Liver (tissue), 9 donors: ENCODE data around the gene B4GALT1. TPM values are rescaled to one million over a fixed set of nuclear protein-coding genes. Genes with fewer than 3 reads are reported as not detected.

Experiments
- DNase-seq: peaks from one replicate; pipeline ENCODE4 v3.0.0-alpha.2; 2017; ENCODE audit warnings: low spot score
- H3K27ac ChIP-seq, 2 donors: one replicate each; pipeline ENCODE4 v1.7.0; 2013; ENCODE audit warnings: inconsistent platforms in 2 of 2, low read length in 2 of 2, control low read depth in 1 of 2, low read depth in 1 of 2, mild to moderate bottlenecking in 1 of 2
- H3K27me3 ChIP-seq, 4 donors: one replicate each; pipeline versions ENCODE4 v1.6.1 to v1.7.0; 2013; ENCODE audit warnings: low read length in 3 of 4, inconsistent platforms in 1 of 4, mild to moderate bottlenecking in 1 of 4, moderate library complexity in 1 of 4; ENCODE audit not compliant: control insufficient read depth in 4 of 4, insufficient read depth in 4 of 4
- H3K36me3 ChIP-seq, 4 donors: one replicate each; pipeline versions ENCODE4 v1.6.1 to v1.7.0; 2013; ENCODE audit warnings: low read length in 3 of 4, mild to moderate bottlenecking in 3 of 4, low read depth in 1 of 4, moderate library complexity in 1 of 4; ENCODE audit not compliant: control insufficient read depth in 4 of 4, insufficient read depth in 3 of 4
- H3K4me1 ChIP-seq, 4 donors: one replicate each; pipeline versions ENCODE4 v1.6.1 to v1.7.0; 2013; ENCODE audit warnings: low read length in 3 of 4, mild to moderate bottlenecking in 3 of 4, moderate library complexity in 1 of 4; ENCODE audit not compliant: control insufficient read depth in 4 of 4, insufficient read depth in 4 of 4
- H3K4me3 ChIP-seq, 3 donors: one replicate each; pipeline versions ENCODE4 v1.6.1 to v1.7.0; 2013; ENCODE audit warnings: low read length in 3 of 3, control low read depth in 1 of 3, low read depth in 1 of 3, mild to moderate bottlenecking in 1 of 3
- H3K9ac ChIP-seq, 2 donors: one replicate each; pipeline ENCODE4 v1.7.0; 2013; ENCODE audit warnings: low read length in 2 of 2, mild to moderate bottlenecking in 2 of 2, moderate library complexity in 2 of 2, control low read depth in 1 of 2, low read depth in 1 of 2
- H3K9me3 ChIP-seq, 4 donors: one replicate each; pipeline versions ENCODE4 v1.6.1 to v1.7.0; 2013; ENCODE audit warnings: low read length in 3 of 4; ENCODE audit not compliant: control insufficient read depth in 4 of 4
- EGR1 ChIP-seq, 2 donors: IDR thresholded peaks; 2 replicates each; pipeline ENCODE4 v1.6.1; 2016 to 2018; ENCODE audit warnings: antibody characterized with exemption in 2 of 2, low read depth in 2 of 2
- FOXA1 ChIP-seq: IDR thresholded peaks from 2 replicates; pipeline ENCODE4 v1.6.1; 2016; ENCODE audit warnings: antibody characterized with exemption
- FOXA2 ChIP-seq: IDR thresholded peaks from 2 replicates; pipeline ENCODE4 v1.6.1; 2016; ENCODE audit warnings: antibody characterized with exemption
- GABPA ChIP-seq, 2 donors: IDR thresholded peaks in 1 of 2; conservative IDR thresholded peaks in 1 of 2; 2 replicates each; pipeline ENCODE4 v1.6.1; 2016; ENCODE audit warnings: antibody characterized with exemption in 2 of 2, mild to moderate bottlenecking in 1 of 2, moderate library complexity in 1 of 2
- HNF4A ChIP-seq, 2 donors: conservative IDR thresholded peaks; 2 replicates each; pipeline ENCODE4 v1.6.1; 2016; ENCODE audit warnings: antibody characterized with exemption in 2 of 2, mild to moderate bottlenecking in 2 of 2
- HNF4G ChIP-seq: IDR thresholded peaks from 2 replicates; pipeline ENCODE4 v1.6.1; 2016; ENCODE audit warnings: antibody characterized with exemption
- JUND ChIP-seq, 2 donors: IDR thresholded peaks; 2 replicates each; pipeline ENCODE4 v1.6.1; 2016; ENCODE audit warnings: antibody characterized with exemption in 2 of 2
- NR2F2 ChIP-seq: IDR thresholded peaks from 2 replicates; pipeline ENCODE4 v1.6.1; 2016; ENCODE audit warnings: antibody characterized with exemption
- RAD21 ChIP-seq, 2 donors: IDR thresholded peaks; 2 replicates each; pipeline ENCODE4 v1.6.1; 2016; ENCODE audit warnings: antibody characterized with exemption in 2 of 2, mild to moderate bottlenecking in 2 of 2
- RXRA ChIP-seq, 2 donors: IDR thresholded peaks; 2 replicates each; pipeline ENCODE4 v1.6.1; 2017 to 2018; ENCODE audit warnings: antibody characterized with exemption in 2 of 2, mild to moderate bottlenecking in 1 of 2
- SP1 ChIP-seq: IDR thresholded peaks from 2 replicates; pipeline ENCODE4 v1.6.1; 2018; ENCODE audit warnings: antibody characterized with exemption, mild to moderate bottlenecking
- TAF1 ChIP-seq: conservative IDR thresholded peaks from 2 replicates; pipeline ENCODE4 v1.6.1; 2016; ENCODE audit warnings: antibody characterized with exemption, mild to moderate bottlenecking
- YY1 ChIP-seq: IDR thresholded peaks from 2 replicates; pipeline ENCODE4 v1.6.1; 2016; ENCODE audit warnings: antibody characterized with exemption, mild to moderate bottlenecking
- WGBS: extraction: QIAGEN DNeasy Blood & Tissue Kit; methylation state at CpG from one replicate; pipeline ENCODE4 v1.1.7; 2013; 5-methylcytosine and 5-hydroxymethylcytosine counted together
- polyA plus RNA-seq, 2 donors: library from polyadenylated mRNA; stranded (reverse) in 1 of 2; unstranded in 1 of 2; fragments of 200-250 nt in 1 of 2; fragments of >200 nt in 1 of 2; fragmentation: Nextera tagmentation in 1 of 2; extraction: Ambion mirVana in 1 of 2; gene quantifications; one replicate each; pipeline versions ENCODE4 v1.2.1 to v1.2.3, GENCODE V29; 2013 to 2015
- total RNA-seq, 2 donors: library from RNA; depleted of rRNA; stranded (reverse); fragments of >200 nt; gene quantifications; one replicate each; pipeline ENCODE4 v1.2.3, GENCODE V29; 2014
- TF ChIP-seq, protein P1 (sequence below): IDR thresholded peaks from 2 replicates; pipeline ENCODE4 v1.6.1; 2016; ENCODE audit warnings: antibody characterized with exemption, mild to moderate bottlenecking
- TF ChIP-seq, protein P2 (sequence below): fragments of 150-350 bp; IDR thresholded peaks from 2 replicates; pipeline ENCODE4 v1.5.1; 2017; ENCODE audit warnings: improper control_type of control experiment, low read depth, low read length; ENCODE audit not compliant: missing input control
- TF ChIP-seq, protein P3 (sequence below): IDR thresholded peaks from 2 replicates; pipeline ENCODE4 v1.6.1; 2016; ENCODE audit warnings: antibody characterized with exemption
- TF ChIP-seq, protein P4 (sequence below): IDR thresholded peaks from 2 replicates; pipeline ENCODE4 v1.6.1; 2016; ENCODE audit warnings: antibody characterized with exemption
- TF ChIP-seq, protein P5 (sequence below): IDR thresholded peaks from 2 replicates; pipeline ENCODE4 v1.6.1; 2016; ENCODE audit warnings: antibody characterized with exemption
- donor health status: healthy.
- donor health status: healthy.
- donor health status: healthy.
- donor health status: healthy.
- donor health status: healthy.

Gene B4GALT1
- total and polyA plus RNA-seq, 4 donors = 25.9 to 59.8 (median 42.7) TPM

DNA sequence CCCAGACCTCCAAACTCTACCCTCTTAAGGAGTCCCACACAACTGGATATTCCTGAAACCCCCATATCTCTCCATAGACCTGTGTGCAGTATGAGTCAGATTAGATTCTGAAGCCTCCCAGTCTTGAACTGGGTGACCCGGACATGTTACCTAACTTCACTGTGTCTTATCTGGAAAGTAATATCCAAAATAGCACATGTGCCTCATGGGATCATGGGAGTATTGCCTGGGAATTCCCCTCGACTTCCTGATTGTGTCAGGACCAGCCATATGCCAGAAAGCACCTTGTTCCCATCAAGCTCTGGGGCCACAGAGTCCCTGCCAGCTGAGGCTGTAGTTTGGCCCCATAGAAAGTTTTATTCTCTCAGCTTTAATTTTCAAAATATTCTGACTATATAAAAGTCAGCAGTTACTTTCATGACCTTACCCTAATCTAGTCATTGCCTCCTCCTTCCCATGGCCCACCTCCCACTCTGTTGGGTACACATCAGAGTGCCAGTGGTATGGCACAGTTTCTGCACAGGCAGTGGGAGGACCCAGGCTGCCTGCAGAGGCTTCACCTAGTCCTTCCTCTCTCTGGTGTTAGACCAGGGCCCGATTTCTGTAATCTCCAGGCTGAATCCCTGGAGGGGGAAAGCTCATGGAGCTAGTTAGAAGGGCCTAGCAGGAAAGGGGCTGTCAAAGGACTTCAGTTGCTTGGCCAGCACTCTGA, 19.5 kb upstream of the B4GALT1 start:
- WGBS = 40% methylated on average over 3 of the region's 3 CpGs
- H3K27ac ChIP-seq = peak overlapping the region; percentile 18 to 25
- H3K4me1 ChIP-seq = peaks cover 5 to 9% (median 9%) of the 10 kb centered on the region in 4 donors

More for the DNA sequence above, 19.5 kb upstream of the B4GALT1 start:
- no peak for DNase-seq
- H3K27me3 ChIP-seq = no peaks in the 10 kb centered on the region
- H3K9me3 ChIP-seq = no peaks in the 10 kb centered on the region
- no peak for TF ChIP-seq NR2F2
- TF ChIP-seq, protein P1, sequence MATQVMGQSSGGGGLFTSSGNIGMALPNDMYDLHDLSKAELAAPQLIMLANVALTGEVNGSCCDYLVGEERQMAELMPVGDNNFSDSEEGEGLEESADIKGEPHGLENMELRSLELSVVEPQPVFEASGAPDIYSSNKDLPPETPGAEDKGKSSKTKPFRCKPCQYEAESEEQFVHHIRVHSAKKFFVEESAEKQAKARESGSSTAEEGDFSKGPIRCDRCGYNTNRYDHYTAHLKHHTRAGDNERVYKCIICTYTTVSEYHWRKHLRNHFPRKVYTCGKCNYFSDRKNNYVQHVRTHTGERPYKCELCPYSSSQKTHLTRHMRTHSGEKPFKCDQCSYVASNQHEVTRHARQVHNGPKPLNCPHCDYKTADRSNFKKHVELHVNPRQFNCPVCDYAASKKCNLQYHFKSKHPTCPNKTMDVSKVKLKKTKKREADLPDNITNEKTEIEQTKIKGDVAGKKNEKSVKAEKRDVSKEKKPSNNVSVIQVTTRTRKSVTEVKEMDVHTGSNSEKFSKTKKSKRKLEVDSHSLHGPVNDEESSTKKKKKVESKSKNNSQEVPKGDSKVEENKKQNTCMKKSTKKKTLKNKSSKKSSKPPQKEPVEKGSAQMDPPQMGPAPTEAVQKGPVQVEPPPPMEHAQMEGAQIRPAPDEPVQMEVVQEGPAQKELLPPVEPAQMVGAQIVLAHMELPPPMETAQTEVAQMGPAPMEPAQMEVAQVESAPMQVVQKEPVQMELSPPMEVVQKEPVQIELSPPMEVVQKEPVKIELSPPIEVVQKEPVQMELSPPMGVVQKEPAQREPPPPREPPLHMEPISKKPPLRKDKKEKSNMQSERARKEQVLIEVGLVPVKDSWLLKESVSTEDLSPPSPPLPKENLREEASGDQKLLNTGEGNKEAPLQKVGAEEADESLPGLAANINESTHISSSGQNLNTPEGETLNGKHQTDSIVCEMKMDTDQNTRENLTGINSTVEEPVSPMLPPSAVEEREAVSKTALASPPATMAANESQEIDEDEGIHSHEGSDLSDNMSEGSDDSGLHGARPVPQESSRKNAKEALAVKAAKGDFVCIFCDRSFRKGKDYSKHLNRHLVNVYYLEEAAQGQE = no peak
- TF ChIP-seq JUND (IDR thresholded peaks at IDR 0.05) = peak in 1 of 2 donors; percentile 61
- TF ChIP-seq TAF1 = no peak
- TF ChIP-seq SP1 = peak; percentile 28
- TF ChIP-seq, protein P2, sequence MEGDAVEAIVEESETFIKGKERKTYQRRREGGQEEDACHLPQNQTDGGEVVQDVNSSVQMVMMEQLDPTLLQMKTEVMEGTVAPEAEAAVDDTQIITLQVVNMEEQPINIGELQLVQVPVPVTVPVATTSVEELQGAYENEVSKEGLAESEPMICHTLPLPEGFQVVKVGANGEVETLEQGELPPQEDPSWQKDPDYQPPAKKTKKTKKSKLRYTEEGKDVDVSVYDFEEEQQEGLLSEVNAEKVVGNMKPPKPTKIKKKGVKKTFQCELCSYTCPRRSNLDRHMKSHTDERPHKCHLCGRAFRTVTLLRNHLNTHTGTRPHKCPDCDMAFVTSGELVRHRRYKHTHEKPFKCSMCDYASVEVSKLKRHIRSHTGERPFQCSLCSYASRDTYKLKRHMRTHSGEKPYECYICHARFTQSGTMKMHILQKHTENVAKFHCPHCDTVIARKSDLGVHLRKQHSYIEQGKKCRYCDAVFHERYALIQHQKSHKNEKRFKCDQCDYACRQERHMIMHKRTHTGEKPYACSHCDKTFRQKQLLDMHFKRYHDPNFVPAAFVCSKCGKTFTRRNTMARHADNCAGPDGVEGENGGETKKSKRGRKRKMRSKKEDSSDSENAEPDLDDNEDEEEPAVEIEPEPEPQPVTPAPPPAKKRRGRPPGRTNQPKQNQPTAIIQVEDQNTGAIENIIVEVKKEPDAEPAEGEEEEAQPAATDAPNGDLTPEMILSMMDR = no peak
- TF ChIP-seq, protein P3, sequence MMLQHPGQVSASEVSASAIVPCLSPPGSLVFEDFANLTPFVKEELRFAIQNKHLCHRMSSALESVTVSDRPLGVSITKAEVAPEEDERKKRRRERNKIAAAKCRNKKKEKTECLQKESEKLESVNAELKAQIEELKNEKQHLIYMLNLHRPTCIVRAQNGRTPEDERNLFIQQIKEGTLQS = no peak
- peak; percentile 17 to 53 for TF ChIP-seq HNF4A (conservative IDR thresholded peaks at IDR 0.05)
- no peak for TF ChIP-seq HNF4G
- no peak for TF ChIP-seq EGR1 (IDR thresholded peaks at IDR 0.05; ENCODE audit: low read depth in 2 of 2)
- peak in 1 of 2 donors; percentile 63 for TF ChIP-seq GABPA (IDR thresholded peaks at IDR 0.05 in 1 of 2, conservative IDR thresholded peaks at IDR 0.05 in 1 of 2)
- TF ChIP-seq YY1 = peak; percentile 22
- TF ChIP-seq FOXA1 = no peak
- TF ChIP-seq, protein P4, sequence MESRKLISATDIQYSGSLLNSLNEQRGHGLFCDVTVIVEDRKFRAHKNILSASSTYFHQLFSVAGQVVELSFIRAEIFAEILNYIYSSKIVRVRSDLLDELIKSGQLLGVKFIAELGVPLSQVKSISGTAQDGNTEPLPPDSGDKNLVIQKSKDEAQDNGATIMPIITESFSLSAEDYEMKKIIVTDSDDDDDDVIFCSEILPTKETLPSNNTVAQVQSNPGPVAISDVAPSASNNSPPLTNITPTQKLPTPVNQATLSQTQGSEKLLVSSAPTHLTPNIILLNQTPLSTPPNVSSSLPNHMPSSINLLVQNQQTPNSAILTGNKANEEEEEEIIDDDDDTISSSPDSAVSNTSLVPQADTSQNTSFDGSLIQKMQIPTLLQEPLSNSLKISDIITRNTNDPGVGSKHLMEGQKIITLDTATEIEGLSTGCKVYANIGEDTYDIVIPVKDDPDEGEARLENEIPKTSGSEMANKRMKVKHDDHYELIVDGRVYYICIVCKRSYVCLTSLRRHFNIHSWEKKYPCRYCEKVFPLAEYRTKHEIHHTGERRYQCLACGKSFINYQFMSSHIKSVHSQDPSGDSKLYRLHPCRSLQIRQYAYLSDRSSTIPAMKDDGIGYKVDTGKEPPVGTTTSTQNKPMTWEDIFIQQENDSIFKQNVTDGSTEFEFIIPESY = no peak
- TF ChIP-seq RXRA (IDR thresholded peaks at IDR 0.05) = peak; percentile 65 to 81
- TF ChIP-seq, protein P5, sequence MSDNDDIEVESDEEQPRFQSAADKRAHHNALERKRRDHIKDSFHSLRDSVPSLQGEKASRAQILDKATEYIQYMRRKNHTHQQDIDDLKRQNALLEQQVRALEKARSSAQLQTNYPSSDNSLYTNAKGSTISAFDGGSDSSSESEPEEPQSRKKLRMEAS = peak; percentile 75
- TF ChIP-seq RAD21 (IDR thresholded peaks at IDR 0.05) = peak; percentile 16 to 19
- TF ChIP-seq FOXA2 = peak; percentile 7
- no peak overlapping the region for H3K4me3 ChIP-seq
- no peaks in the 10 kb centered on the region for H3K36me3 ChIP-seq
- no peak overlapping the region for H3K9ac ChIP-seq
